Astrocyte of the hippocampus (primary cell): ENCODE measurements around the gene BOLL.
"Not testable (repeated sequence)": the region's sequence is repeated elsewhere in the genome, so short reads cannot be mapped to it uniquely, and the experiment has no call there.

Experiments
- DNase-seq: peaks from one replicate; pipeline ENCODE4 v3.0.0; 2011; ENCODE audit warnings: low read depth, low spot score

BOLL gene

DNA sequence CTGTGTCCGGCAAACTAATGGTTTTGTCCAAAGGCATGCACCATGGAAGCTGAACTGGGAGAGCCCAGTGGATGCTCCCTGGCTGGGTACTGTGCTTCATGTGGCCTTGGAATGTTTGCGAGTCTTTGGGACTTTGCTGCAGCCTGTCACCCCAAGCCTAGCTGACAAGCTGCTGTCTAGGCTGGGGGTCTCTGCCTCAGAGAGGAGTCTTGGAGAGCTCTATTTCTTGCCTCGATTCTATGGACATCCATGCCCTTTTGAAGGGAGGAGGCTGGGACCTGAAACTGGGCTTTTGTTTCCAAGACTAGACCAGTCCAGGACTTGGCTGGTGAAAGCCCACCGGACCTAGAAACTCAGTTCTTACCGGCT lies 78.3 kb downstream of the BOLL start:
- DNase-seq, result peak; percentile 4

DNA sequence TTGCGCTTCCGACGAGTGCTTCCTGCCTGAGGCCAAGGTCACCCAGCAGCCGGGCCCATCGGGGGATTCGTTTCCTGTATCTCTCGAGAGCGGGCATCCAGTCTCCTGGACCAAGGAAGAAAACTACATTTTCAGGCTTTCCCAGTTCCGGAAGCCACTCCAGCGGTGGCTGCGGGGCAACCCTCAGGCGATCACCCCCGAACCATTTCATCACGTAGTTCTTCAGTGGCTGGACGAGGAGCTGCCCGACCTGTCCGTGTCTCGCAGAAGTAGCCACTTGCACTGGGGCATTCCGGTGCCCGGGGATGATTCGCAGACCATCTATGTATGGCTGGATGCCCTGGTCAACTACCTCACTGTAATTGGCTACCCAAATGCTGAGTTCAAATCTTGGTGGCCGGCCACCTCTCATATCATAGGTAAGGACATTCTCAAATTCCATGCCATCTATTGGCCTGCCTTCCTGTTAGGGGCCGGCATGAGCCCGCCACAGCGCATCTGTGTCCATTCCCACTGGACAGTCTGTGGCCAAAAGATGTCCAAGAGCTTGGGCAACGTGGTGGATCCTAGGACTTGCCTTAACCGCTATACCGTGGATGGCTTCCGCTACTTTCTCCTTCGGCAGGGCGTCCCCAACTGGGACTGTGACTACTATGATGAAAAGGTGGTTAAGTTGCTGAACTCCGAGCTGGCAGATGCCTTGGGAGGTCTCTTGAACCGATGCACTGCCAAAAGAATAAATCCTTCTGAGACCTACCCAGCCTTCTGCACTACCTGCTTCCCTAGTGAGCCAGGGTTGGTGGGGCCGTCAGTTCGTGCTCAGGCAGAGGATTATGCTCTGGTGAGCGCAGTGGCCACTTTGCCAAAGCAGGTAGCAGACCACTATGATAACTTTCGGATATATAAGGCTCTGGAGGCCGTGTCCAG lies 78.9 kb downstream of the BOLL start:
- peak; percentile 42 for DNase-seq

DNA sequence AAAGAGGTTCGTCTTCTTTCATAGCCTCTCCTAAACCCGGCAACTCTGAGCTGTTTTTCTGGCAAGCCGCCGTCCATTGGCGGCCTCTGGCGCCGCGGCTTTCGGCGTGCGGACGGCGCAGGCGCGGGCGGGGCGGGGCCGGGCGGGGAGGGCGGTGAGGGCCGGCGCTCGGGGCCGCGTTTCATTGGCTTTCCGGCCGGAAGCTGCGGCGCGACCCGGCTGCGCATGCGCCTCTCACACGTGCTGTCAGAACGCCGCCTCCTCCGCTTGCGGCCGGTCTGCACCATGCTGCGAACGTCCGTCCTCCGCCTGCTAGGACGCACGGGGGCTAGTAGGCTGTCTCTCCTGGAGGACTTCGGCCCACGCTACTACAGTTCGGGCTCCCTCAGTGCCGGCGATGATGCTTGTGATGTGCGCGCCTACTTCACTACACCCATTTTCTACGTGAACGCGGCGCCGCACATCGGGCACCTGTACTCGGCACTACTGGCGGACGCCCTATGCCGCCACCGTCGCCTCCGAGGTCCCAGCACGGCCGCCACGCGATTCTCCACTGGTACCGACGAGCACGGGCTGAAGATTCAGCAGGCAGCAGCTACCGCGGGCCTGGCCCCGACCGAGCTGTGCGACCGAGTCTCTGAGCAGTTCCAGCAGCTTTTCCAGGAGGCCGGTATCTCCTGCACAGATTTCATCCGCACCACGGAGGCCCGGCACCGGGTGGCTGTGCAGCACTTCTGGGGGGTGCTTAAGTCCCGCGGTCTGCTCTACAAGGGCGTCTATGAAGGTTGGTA lies 79.8 kb downstream of the BOLL start, which contains the start of gene MARS2:
TSS of gene MARS2 (plus strand) at position 249 of the 791 bp plus-strand sequence. CDS start at position 286, 37 bp downstream.
- peak; percentile 98 for DNase-seq

DNA sequence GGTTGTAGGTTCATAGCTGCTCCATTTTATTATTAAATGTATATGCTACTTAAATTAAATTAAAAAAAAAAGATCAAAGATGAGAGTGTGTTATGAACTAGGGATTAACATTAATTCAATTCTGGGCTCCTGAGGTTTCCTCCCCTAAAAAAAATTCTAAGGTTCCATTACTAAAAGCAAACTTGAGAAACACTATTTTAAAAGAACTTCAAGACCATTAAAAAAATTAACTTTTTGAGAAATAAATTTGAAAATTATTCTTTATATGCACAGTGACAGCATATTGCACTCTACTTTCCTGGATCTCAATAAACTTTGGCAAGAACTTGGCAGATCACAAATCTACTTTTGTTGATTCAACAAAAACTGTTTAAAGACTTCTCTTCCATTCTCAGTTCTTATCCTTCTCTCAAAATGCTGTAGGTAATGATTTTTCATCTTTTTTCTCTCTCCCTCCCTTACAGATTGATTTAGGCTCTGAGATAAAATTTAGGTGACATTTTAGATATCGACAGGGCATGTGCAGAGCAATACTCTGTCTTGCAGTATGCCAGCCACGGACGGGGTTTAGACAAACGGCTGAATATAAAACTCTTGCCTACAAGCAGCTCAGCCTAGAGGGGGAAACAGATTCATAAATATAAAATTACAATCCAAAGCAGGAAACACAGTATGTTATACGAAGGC lies 80.5 kb downstream of the BOLL start:
- DNase-seq, result no peak

DNA sequence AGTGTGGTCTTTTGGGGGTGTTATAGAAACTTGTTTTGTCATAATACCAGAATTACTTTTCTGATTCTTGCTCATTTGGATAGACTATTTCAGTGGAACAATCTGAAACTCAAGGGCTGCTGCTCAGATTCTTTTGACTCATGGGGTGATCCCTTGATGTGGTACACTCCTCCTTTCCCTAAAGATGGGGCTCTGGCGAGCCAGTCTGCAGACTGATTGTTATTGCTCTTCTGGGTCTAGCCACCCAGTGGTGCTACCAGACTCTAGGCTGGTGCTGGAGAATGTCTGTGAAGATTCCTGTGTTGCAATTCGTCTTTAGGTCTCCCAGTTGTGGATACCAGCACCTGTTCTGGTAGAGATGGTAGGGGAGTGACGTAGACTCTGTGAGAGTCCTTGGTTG lies 84.2 kb downstream of the BOLL start:
- DNase-seq, result no peak

DNA sequence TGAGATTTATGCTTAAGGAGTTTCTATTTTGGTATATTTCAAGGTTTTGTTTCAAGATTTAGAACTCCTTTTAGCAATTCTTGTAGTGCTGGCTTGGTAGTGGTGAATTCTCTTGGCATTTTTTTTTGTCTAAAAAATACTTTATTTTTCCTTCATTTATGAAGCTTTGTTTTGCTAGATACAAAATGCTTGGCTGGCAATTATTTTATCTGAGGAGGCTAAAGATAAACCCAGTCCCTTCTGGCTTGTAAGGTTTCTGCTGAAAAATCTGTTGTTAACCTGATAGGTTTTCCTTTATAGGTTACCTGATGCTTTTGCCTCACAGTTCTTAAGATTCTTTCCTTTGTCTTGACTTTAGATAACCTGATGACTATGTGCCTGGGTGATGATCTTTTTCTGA lies 85.4 kb downstream of the BOLL start:
- DNase-seq, result not testable (repeated sequence)

DNA sequence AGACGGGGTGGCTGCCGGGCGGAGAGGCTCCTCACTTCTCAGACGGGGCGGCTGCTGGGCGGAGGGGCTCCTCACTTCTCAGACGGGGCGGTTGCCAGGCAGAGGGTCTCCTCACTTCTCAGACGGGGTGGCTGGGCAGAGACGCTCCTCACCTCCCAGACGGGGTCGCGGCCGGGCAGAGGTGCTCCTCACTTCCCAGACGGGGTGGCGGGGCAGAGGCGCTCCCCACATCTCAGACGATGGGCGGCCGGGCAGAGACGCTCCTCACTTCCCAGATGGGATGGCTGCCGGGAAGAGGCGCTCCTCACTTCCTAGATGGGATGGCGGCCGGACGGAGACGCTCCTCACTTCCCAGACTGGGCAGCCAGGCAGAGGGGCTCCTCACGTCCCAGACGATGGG lies 88.5 kb downstream of the BOLL start:
- DNase-seq, result not testable (repeated sequence)

DNA sequence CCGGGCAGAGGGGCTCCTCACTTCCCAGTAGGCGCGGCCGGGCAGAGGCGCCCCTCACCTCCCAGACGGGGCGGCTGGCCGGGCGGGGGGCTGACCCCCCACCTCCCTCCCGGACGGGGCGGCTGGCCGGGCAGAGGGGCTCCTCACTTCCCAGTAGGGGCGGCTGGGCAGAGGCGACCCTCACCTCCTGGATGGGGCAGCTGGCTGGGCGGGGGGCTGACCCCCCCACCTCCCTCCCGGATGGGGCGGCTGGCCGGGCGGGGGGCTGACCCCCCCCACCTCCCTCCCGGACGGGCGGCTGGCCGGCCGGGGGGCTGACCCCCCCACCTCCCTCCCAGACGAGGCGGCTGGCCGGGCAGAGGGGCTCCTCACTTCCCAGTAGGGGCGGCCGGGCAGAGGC lies 89.1 kb downstream of the BOLL start:
- not testable (repeated sequence) for DNase-seq

DNA sequence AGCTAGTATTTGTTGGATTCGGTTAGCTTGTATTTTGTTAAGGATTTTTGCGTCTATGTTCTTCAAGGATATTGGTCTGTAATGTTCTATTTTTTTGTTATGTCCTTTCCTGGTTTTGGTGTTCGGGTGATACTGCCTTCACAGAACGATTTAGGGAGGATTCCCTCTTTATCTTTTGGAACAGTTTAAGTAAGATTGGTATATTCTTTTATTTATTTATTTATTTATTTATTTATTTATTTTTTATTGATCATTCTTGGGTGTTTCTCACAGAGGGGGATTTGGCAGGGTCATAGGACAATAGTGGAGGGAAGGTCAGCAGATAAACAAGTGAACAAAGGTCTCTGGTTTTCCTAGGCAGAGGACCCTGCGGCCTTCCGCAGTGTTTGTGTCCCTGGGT lies 89.9 kb downstream of the BOLL start:
- not testable (repeated sequence) for DNase-seq

DNA sequence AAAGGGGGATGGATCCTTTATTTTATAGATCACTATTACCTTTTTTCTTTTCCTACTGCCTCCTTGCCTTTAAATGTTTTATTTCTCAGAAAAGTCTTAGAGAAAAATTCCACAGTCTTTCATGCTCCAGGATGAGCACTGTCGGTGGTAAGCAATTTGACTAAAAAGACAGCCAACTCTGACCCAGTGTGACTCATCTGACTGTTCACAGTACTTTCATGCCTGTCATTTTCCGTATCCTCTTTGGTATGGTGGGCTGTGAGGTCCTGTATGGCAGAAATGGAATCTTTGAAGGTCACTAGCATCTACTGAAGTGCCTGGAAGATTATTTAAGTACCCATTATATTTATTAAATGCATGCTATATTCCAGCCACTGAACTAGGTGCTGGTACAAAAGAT lies 107.6 kb downstream of the BOLL start:
- no peak for DNase-seq

- no peak for DNase-seq
Measured at GRCh38 chr2:197677056-197677455, 108.1 kb downstream of the BOLL start.
